Endothelial cell of umbilical vein (primary cell): Measurements from ENCODE around the gene SPATA31E1. TPM values are rescaled to one million over a fixed set of nuclear protein-coding genes. Genes with fewer than 3 reads are reported as not detected.

ENCODE experiments used
- BruUV-seq: library from RNA; stranded (reverse); fragments of 400-500 nt; replicated peaks from 2 replicates; lab custom pipeline; 2021; lab: Mats Ljungman, UMichigan
- CTCF ChIA-PET: fragments of 300-600, 350-600 bp; sonication (Branson Sonifier 250); formaldehyde crosslinking; loops from one replicate; lab custom pipeline; 2021; ENCODE audit warnings: antibody characterized with exemption, inconsistent platforms; lab: Charles Lee
- POLR2A ChIA-PET: fragments of 300-600, 350-600 bp; sonication (Branson Sonifier 250); formaldehyde crosslinking; loops from one replicate; lab custom pipeline; 2021; ENCODE audit warnings: antibody characterized with exemption, inconsistent platforms; lab: Charles Lee
- DNase-seq: peaks from one replicate; pipeline ENCODE4 v3.0.0-alpha.2; 2011; ENCODE audit warnings: low read depth, low spot score
- FAIRE-seq: peaks from 2 replicates; lab custom pipeline; 2011; peaks lifted over from hg19 to GRCh38; lab: Jason Lieb, UNC
- H2AFZ ChIP-seq: 2 replicates; pipeline ENCODE4 v1.6.0; 2012; ENCODE audit warnings: low read depth, low read length, control low read depth, inconsistent platforms
- H3K27ac ChIP-seq: 2 replicates; pipeline ENCODE4 v1.5.1; 2011; ENCODE audit warnings: low read depth, mild to moderate bottlenecking, control low read depth, low read length, moderate library complexity; ENCODE audit not compliant: insufficient read depth
- H3K27me3 ChIP-seq, 2 experiments: 2 replicates each; pipeline versions ENCODE4 v1.6.0 to v1.6.1; 2011; ENCODE audit warnings: low read length in 2 of 2, mixed read lengths in 1 of 2; ENCODE audit not compliant: control insufficient read depth in 2 of 2, insufficient read depth in 2 of 2
- H3K36me3 ChIP-seq, 2 experiments: 2 replicates in 1 of 2; 3 replicates in 1 of 2; pipeline ENCODE4 v1.5.1; 2011; ENCODE audit warnings: low read length in 2 of 2, mild to moderate bottlenecking in 1 of 2, moderate library complexity in 1 of 2; ENCODE audit not compliant: control insufficient read depth in 2 of 2, insufficient read depth in 2 of 2; ENCODE audit errors: extremely low read depth in 1 of 2
- H3K4me1 ChIP-seq: 3 replicates; pipeline ENCODE4 v1.5.1; 2011; ENCODE audit warnings: mild to moderate bottlenecking, low read length; ENCODE audit not compliant: control insufficient read depth, insufficient read depth; ENCODE audit errors: extremely low read depth
- H3K4me2 ChIP-seq: 2 replicates; pipeline ENCODE4 v1.6.1; 2011; ENCODE audit warnings: low read length, control low read depth, mixed read lengths; ENCODE audit not compliant: insufficient read depth
- H3K4me3 ChIP-seq, 3 experiments: fragments of 200-600 bp in 1 of 3; sonication (generic), shearing (Covaris generic) in 1 of 3; replicated peaks in 1 of 3; 2 replicates each; pipeline ENCODE4 v1.5.1; 2011 to 2016; ENCODE audit warnings: control low read depth in 3 of 3, low read length in 3 of 3, mild to moderate bottlenecking in 2 of 3, inconsistent platforms in 1 of 3, low read depth in 1 of 3, moderate library complexity in 1 of 3; ENCODE audit not compliant: insufficient read depth in 1 of 3
- H3K79me2 ChIP-seq: 2 replicates; pipeline ENCODE4 v1.6.0; 2012; ENCODE audit warnings: low read length, inconsistent platforms; ENCODE audit not compliant: control insufficient read depth, insufficient read depth
- H3K9ac ChIP-seq: replicated peaks from 2 replicates; pipeline ENCODE3; 2011; ENCODE audit warnings: low read length, control low read depth; ENCODE audit not compliant: insufficient read depth; ENCODE audit errors: extremely low read depth
- H3K9me1 ChIP-seq: replicated peaks from 3 replicates; pipeline ENCODE4 v1.6.0; 2011; ENCODE audit warnings: mild to moderate bottlenecking, low read length; ENCODE audit not compliant: control insufficient read depth, insufficient read depth; ENCODE audit errors: extremely low read depth
- H3K9me3 ChIP-seq: replicated peaks from 2 replicates; pipeline ENCODE4 v1.5.1; 2012; ENCODE audit warnings: low read length, inconsistent platforms; ENCODE audit not compliant: control insufficient read depth, insufficient read depth
- H4K20me1 ChIP-seq: replicated peaks from 2 replicates; pipeline ENCODE3; 2011; ENCODE audit warnings: mild to moderate bottlenecking, low read length; ENCODE audit not compliant: control insufficient read depth, insufficient read depth; ENCODE audit errors: extremely low read depth
- CTCF ChIP-seq, 2 donors: IDR thresholded peaks; 1 replicate in 1 of 2; 2 replicates in 1 of 2; pipeline ENCODE4 v1.5.1; 2011; ENCODE audit warnings: low read length in 2 of 2, mild to moderate bottlenecking in 2 of 2, moderate library complexity in 2 of 2, control low read depth in 1 of 2, inconsistent platforms in 1 of 2, low read depth in 1 of 2; ENCODE audit not compliant: insufficient read depth in 1 of 2; ENCODE audit errors: extremely low read depth in 1 of 2
- EZH2 ChIP-seq: IDR thresholded peaks from 2 replicates; pipeline ENCODE4 v1.6.1; 2012; ENCODE audit warnings: borderline replicate concordance, low read depth, mild to moderate bottlenecking, moderate library complexity, low read length, inconsistent platforms; ENCODE audit not compliant: severe bottlenecking
- FOS ChIP-seq: IDR thresholded peaks from 2 replicates; pipeline ENCODE4 v1.6.1; 2011; ENCODE audit warnings: mild to moderate bottlenecking, low read length, moderate library complexity, borderline replicate concordance; ENCODE audit not compliant: insufficient read depth
- GATA2 ChIP-seq: IDR thresholded peaks from 2 replicates; pipeline ENCODE4 v1.7.0; 2011; ENCODE audit warnings: low read depth, mild to moderate bottlenecking, moderate library complexity, mixed read lengths, low read length; ENCODE audit not compliant: insufficient read length, insufficient read depth
- JUN ChIP-seq: IDR thresholded peaks from 2 replicates; pipeline ENCODE4 v1.6.1; 2011; ENCODE audit warnings: borderline replicate concordance, low read depth; ENCODE audit not compliant: insufficient read length, insufficient read depth
- MAX ChIP-seq: IDR thresholded peaks from 2 replicates; pipeline ENCODE4 v1.6.1; 2011; ENCODE audit not compliant: insufficient read depth, insufficient read length
- MYC ChIP-seq: IDR thresholded peaks from one replicate; pipeline ENCODE4 v1.6.1; 2011; ENCODE audit warnings: mild to moderate bottlenecking, low read depth, low read length
- POLR2A ChIP-seq: IDR thresholded peaks from 2 replicates; pipeline ENCODE4 v1.6.1; 2012; ENCODE audit warnings: low read depth, mild to moderate bottlenecking, control low read depth, low read length
- POLR2AphosphoS5 ChIP-seq: IDR thresholded peaks from 2 replicates; pipeline ENCODE4 v1.6.1; 2012; ENCODE audit warnings: low read depth, mild to moderate bottlenecking, control low read depth, low read length, moderate library complexity; ENCODE audit not compliant: insufficient read depth
- dilution Hi-C: fragments of 300-500 bp; cut with MboI; formaldehyde crosslinking; loops from one replicate; pipeline ENCODE4 v1.15.0; 2019; ENCODE audit warnings: low sequenced_read_pairs; ENCODE audit not compliant: extremely low pct_ligation_motif_present
- intact Hi-C: fragments of 100-400 bp; cut with micrococcal nuclease; formaldehyde crosslinking; loops from one replicate; pipeline ENCODE4 v1.10.0; 2022
- polyA plus RNA-seq, 4 experiments: library from polyadenylated mRNA; depleted of rRNA in 3 of 4; stranded (reverse) in 3 of 4; unstranded in 1 of 4; fragments of >200 nt; gene quantifications; 2 replicates each; pipeline versions ENCODE4 v1.2.1 to v1.2.3, GENCODE V29; 2011 to 2012; ENCODE audit warnings: missing spikeins in 1 of 4
- total RNA-seq: library from RNA; stranded (reverse); gene quantifications from 2 replicates; pipeline ENCODE4 v1.2.3, GENCODE V29; 2021

SPATA31E1 gene
- total and polyA plus RNA-seq, 2 donors (not counting 3 experiments of a cell fraction or from before 2014, with no cell fraction given): not detected

GRCh38 chr9:87859137-87859536, 23.5 kb upstream of the SPATA31E1 start:
- Histone ChIP-seq H3K27me3 (no peaks in the 10 kb centered on the region), H3K36me3 (no peaks in the 10 kb centered on the region), H4K20me1 (no peaks in the 10 kb centered on the region), H3K4me3 (no peak overlapping the region), H3K4me1 (peaks cover 8% of the 10 kb centered on the region), H3K79me2 (no peaks in the 10 kb centered on the region), H3K9me1 (no peaks in the 10 kb centered on the region), H2AFZ (no peak overlapping the region), H3K4me2 (no peak overlapping the region), H3K9ac (no peak overlapping the region), H3K27ac (no peak overlapping the region), H3K9me3 (no peaks in the 10 kb centered on the region)
- ChIA-PET POLR2A (no interaction called here), CTCF (no interaction called here)
- dilution Hi-C loops (no loop called here), intact Hi-C loops (loop anchor here (10.0 kb wide), 1 partner anchor 496 kb away; no protein-coding TSS in a partner anchor)
- DNase-seq (no peak), FAIRE-seq (no peak)
- BruUV-seq: no TSS peak
- TF ChIP-seq GATA2 (no peak), FOS (no peak), EZH2 (no peak), CTCF (IDR thresholded peaks at IDR 0.05; ENCODE audit: extremely low read depth in 1 of 2, insufficient read depth in 1 of 2, low read depth in 1 of 2, low read length in 2 of 2) (no peak), JUN (no peak), MAX (no peak), POLR2AphosphoS5 (no peak), POLR2A (no peak), MYC (no peak)
